RKO (cell line): ENCODE data around the gene NUTM2E.
"Not testable (repeated sequence)": the region's sequence is repeated elsewhere in the genome, so short reads cannot be mapped to it uniquely, and the experiment has no call there.

Source experiments
- DNase-seq: peaks from one replicate; pipeline ENCODE4 v3.0.0-alpha.2; 2016; ENCODE audit warnings: low spot score

NUTM2E gene

DNA sequence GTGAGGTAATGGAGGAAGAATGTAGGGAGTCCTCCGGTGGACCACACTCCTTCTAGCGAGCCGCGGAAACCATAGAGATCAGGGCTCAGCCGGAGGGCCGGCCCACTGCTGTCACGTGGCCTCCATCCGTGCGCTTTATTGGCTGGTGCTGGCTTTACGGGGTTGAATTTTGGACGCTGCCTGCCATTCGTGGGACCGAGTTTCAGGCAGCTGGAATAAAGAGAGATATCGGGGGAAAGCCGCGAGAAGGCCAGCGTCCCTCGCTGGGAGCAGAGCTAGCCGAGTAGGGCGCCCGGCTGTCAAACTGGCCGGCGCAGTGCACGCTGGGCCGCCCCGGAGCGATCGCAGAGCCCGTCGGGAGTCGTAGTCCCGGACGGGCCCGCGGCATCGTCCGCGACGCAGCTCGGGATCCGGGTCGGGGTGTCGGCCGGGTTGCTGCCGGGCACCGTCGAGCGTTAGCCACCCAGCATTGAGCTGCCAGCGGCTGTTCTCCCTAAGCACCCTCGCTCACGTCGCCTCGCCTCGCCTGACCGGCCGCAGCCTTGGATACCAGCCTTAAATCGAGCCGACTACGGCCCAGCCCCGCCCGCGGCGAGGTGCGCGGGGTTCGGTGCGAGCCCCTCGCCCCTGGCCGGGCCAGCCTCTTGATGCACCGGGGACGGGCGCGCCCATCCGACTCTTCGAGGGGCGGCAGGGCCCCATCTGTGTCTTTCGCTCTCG lies at the start of gene NUTM2E:
NUTM2E (plus strand) TSS at position 244 of the 720 bp plus-strand sequence. CDS start 15,002 bp downstream, outside the sequence.
- DNase-seq: peak; percentile 51

DNA sequence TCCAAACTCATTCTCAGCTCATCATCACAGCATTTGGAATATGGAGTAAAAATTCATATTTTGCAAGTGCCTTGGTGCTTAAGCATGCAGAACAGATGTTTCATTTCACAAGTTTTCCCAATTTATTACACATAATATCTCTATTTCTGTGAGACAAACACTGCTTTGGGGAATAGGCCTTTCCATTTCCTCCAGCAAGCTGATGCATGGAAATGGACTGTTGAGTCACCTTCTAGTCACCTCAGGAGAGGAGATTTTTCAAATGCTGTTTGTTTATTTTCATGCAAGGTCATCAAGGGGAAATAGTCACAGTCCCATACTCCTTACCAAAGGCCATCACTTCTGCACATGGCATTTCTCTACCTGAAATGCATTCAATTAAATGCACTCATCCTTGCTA lies 48.5 kb upstream of the NUTM2E start:
- DNase-seq: not testable (repeated sequence)

GRCh38 chr10:79779310-79779938 lies 47.1 kb upstream of the NUTM2E start:
- DNase-seq: not testable (repeated sequence)

DNA sequence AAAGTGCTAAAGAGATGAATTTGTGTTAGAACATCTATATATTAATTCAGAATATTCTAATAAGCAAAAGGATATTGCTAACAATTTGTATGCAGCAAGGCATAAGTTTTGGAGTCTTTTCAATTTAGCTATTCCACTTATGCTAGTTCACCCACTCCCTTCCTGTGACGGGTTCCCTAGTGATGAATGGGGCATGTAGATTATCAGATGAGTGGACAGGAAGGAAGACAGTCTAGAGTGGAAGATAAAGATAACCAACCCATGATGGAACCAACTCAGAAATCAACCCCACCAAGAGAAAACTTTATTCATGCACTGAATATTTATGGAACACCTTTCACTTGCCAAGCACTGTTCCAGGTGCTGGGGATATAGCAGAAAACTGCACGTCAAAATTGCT lies 46.5 kb upstream of the NUTM2E start:
- DNase-seq: not testable (repeated sequence)

- DNase-seq: not testable (repeated sequence)
Measured at GRCh38 chr10:79781584-79781983, 45.0 kb upstream of the NUTM2E start.

DNA sequence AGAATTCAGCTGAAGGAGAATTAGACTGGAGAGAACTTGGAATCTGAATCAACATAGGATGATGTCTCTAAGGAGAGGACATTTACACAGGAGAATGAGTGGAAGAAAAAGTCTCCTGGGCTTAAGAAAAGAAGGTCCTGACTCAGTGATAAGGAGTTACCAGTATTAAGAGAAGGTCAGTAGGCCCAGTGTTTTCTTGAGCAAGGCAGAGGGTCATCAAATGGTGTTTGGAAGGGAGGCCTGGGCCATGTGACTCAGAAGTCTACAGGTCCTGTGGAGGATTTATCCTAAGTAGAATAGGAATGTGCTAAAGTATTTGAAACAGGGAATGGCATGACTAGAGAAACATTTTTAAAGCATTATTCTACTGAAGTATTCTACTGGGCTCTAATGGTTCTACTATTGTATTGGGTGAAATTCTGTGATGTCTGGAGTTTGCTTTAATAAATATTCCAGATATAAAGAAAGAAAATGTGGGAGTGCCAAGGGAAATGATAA lies 39.0 kb upstream of the NUTM2E start:
- not testable (repeated sequence) for DNase-seq

- DNase-seq: not testable (repeated sequence)
Measured at GRCh38 chr10:79789351-79789750, 37.2 kb upstream of the NUTM2E start.

DNA sequence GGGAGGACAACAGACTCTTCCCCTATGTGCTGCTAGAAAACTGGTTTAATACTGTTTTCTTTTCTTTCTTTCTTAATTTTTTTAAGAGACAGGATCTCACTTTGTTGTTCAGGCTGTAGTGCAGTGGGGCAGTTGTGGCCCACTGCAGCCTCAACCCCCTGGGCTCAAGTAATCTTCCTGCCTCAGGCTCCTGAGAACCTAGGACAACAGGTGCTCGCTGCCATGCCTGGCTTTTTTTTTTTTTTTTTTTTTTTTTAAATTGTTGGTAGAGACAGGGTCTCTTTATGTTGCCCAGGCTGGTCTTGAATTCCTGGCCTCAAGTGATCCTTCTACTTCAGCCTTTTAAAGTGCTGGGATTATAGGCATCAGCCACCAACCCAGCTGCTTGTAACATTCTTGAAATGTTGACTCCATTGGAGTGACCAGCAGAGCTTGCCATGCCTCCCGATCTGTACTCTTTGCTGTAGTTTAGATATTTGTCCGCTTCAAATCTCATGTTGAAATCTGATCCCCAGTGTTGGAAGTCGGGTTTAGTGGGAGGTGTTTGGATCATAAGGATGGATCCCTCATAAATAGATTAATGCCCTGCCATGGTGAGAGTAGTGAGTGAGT lies 34.5 kb upstream of the NUTM2E start:
- DNase-seq: not testable (repeated sequence)

DNA sequence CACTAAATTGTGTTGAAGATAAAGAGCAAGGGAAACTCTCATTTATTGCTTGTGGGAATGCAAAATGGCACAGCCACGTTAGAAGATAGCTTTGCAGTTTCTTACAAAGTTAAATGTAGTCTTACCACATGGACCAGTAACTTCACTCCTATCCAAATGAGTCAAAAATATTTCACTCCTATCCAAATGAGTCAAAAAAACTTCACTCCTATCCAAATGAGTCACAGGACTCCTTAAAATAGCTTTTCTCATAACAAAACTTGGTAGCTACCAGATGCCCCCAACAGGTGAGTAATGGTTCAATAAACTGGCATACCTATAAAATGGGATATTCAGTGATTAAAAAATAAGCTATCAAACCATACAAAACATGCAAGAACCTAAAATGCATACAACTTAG lies 27.2 kb upstream of the NUTM2E start:
- DNase-seq: not testable (repeated sequence)

DNA sequence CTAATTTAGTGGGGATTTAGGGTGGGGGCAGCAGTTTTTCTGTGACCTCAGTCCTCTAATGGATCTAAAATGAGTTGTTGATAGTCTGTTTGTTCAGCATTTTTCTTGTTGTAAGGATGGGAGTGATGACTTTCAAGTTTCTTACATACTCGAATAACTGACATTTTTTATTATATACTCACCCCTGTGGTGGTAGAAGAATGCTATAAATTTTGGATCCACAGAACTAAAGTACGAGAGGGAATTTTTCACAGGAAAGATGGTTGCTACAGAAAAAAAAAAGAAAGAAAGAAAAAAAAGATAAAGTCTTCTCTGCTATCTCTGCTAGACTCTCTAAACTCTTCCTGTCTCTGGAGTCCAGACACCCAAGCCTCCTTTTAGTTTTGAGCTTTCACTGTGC lies 20.7 kb upstream of the NUTM2E start:
- DNase-seq: not testable (repeated sequence)

- not testable (repeated sequence) for DNase-seq
Measured at GRCh38 chr10:79811895-79812294, 14.6 kb upstream of the NUTM2E start.

DNA sequence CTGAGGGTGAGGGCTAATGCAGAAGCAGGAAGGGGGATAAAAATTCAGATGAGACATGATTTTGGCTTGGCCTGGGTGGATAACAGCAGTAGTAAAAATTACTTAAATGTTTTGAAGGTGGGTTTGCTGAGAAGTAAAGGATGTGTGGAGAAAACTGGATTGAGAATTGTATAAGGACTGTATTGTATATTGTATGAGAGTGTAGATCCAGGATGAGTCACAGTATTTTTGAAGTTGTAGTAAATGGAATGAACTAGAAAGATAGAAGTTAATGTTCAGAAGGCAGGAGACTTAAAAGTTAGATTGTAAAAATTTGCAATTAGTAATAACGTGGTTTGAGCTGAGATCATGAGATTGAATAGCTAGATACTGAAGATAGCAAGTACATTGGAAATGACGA lies 10.2 kb upstream of the NUTM2E start:
- DNase-seq: not testable (repeated sequence)

GRCh38 chr10:79823387-79823786 lies 3.2 kb upstream of the NUTM2E start:
- DNase-seq: not testable (repeated sequence)

DNA sequence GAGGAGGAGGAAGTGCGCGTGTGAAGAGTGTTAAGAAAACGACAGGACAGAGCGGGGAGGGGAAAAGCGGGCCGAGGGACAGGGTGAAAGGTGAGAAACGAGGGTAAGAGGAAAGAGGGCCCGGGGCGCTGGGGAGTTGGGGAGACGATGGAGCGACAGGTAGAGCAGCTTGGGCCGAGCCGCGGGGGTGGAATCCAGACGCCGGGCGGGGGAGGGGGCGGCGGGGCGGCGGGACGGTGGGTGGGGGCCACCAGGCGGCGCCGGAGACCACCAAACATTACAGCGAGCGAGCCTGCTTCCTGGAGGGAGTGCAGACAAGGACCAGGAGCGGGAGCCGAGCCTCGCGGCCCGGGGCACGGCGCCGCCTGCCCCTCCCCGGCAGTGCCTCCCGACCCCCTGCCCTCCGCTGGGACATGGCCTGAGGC lies 940 bp upstream of the NUTM2E start:
- not testable (repeated sequence) for DNase-seq

GRCh38 chr10:79826131-79826495 lies 426 bp upstream of the NUTM2E start:
- not testable (repeated sequence) for DNase-seq

GRCh38 chr10:79833833-79834232 lies 7.3 kb downstream of the NUTM2E start:
- not testable (repeated sequence) for DNase-seq

GRCh38 chr10:79835891-79836290 lies 9.4 kb downstream of the NUTM2E start:
- DNase-seq: not testable (repeated sequence)

DNA sequence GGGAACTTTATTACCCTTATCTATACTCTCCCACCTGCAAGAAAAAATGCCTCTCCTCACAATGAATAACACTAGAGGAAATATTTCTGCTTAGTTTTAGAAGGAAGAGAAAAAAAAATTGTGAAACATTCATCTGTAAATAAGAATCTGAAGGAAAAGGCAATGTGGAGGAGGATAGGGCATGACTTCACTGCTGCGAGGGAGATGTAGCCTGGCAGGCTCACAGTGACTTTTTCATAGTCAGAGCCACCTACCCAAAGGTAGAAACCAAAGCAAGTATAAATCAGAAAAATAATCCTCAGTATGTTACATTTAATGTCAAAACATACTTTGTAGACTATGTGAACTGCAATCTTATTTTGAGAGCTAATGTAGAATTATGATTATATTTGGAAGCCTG lies 10.4 kb downstream of the NUTM2E start:
- not testable (repeated sequence) for DNase-seq

DNA sequence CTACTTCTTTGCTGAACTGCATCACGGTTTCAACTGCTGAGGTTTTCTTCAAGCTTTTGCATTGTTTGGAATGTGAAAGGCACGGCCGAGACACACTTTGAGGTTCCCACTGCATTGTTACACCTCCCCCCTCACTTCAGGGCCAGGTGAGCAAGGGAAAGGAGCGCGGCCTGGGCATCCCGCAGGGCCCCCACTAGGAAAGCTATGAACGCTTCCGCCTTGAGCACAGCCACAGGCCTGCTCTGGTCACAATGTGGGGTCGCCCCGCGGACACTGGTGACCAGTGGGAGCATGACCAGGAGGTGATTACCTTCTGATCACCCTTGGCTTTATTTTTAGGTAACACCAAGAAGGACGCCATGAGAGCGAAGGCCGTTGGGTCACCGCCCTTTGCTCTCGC lies 11.9 kb downstream of the NUTM2E start:
- not testable (repeated sequence) for DNase-seq

DNA sequence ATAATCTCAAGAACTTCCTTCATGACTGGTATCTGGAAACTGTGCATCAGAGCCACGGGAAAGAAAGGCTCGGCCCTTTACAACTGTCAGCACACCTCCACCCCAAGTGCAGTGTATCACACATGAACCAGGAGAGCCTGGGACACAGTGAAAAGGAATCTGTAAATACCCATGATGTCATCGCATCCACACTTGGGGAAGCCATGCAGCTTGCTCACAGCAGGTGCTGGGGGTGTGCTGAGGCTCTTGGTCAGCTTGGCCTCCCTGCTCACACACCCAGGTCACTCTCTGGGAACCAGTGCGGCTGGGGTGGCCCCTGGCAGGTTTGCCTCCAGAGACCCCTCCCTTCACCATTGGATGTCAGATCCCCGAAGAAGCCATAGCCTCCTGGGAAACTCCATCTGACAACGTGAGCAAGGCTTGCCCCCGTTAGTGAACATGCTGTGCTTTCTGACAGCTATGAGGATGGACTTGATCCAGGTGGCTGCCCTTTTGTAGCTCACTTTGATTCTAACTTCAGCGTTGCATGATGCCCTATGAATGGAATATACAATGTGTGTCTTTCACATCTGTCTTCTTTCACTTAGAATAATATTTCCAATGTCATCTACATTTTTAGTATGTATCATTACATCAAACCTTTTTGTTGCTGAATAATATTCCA lies 26.8 kb downstream of the NUTM2E start:
- DNase-seq: not testable (repeated sequence)

- not testable (repeated sequence) for DNase-seq
Measured at GRCh38 chr10:79862269-79862668, 35.7 kb downstream of the NUTM2E start.

DNA sequence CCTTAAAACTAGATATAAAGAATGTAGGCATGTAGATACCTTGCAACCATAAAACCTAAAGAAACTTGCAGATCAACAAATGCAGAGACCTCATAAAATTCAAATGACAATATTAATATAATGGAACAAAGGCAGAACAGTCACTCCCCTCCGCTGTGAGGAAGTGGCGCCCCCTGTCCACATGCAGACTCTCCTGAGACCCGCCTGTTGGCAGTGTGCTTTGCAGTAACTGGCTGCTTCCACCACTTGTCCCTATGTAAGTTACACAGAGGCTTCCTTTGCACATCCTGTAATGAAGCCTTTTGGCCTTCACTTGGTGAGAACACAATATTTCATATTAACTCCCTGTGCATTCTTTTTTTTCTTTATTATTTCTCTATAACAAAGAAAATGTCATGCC lies 36.3 kb downstream of the NUTM2E start:
- not testable (repeated sequence) for DNase-seq
